ENCODE measurements around the gene PPP1R14B.

DNA sequence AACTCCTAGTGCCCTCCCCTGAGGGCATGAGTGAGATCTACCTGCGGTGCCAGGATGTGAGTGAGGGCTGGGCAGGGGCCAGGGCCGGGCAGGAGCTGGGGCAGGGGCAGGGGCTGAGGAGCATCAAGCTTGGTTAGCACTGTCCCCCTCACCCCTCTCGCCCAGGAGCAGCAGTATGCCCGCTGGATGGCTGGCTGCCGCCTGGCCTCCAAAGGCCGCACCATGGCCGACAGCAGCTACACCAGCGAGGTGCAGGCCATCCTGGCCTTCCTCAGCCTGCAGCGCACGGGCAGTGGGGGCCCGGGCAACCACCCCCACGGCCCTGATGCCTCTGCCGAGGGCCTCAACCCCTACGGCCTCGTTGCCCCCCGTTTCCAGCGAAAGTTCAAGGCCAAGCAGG is 26.5 kb downstream of the PPP1R14B start:
- TF ChIP-seq POLR2AphosphoS5 (IDR thresholded peaks at IDR 0.05; ENCODE audit: low read depth, low read length) (no peak), POLR2A (IDR thresholded peaks at IDR 0.05; ENCODE audit: low read depth, low read length) (no peak), POU2F2 (IDR thresholded peaks at IDR 0.05; ENCODE audit: low read depth, low read length) (no peak), TAF1 (IDR thresholded peaks at IDR 0.05; ENCODE audit: low read depth, low read length) (no peak), SPI1 (IDR thresholded peaks at IDR 0.05; ENCODE audit: low read depth, low read length) (no peak), PAX5 (IDR thresholded peaks at IDR 0.05; ENCODE audit: insufficient read depth, low read length, severe bottlenecking) (no peak)
